ENCODE results near the gene KRTAP10-10.
A peak's percentile ranks its signal among the peaks of the same experiment; 100 is the strongest.

The KRTAP10-10 gene

GRCh38 chr21:44592446-44593311 is 44.5 kb upstream of the KRTAP10-10 start, which contains the start of gene KRTAP10-6:
TSS of gene KRTAP10-6 (minus strand) at chr21:44592505. CDS start at chr21:44592484, 21 bp downstream.
- DNase-seq (ENCODE audit: low read depth in 2 of 2), result no peak
- no peak within 1 kb of the TSS for H3K4me3 ChIP-seq (replicated peaks in 1 of 2; ENCODE audit: low read depth in 2 of 2, low read length in 2 of 2)
- no peak for TF ChIP-seq CTCF (IDR thresholded peaks at IDR 0.05; ENCODE audit: low read depth, low read length)

- peak in 1 of 2 donors; percentile 5 for DNase-seq (ENCODE audit: low read depth in 2 of 2)
- no peak overlapping the region for H3K4me3 ChIP-seq (replicated peaks in 1 of 2; ENCODE audit: low read depth in 2 of 2, low read length in 2 of 2)
- no peak for TF ChIP-seq CTCF (IDR thresholded peaks at IDR 0.05; ENCODE audit: low read depth, low read length)
Measured at GRCh38 chr21:44593598-44594405, 43.4 kb upstream of the KRTAP10-10 start.

- DNase-seq (ENCODE audit: low read depth in 2 of 2), result no peak
- no peak overlapping the region for H3K4me3 ChIP-seq (replicated peaks in 1 of 2; ENCODE audit: low read depth in 2 of 2, low read length in 2 of 2)
- TF ChIP-seq CTCF (IDR thresholded peaks at IDR 0.05; ENCODE audit: low read depth, low read length), result no peak
Measured at GRCh38 chr21:44594406-44594916, 42.7 kb upstream of the KRTAP10-10 start.

- TF ChIP-seq CTCF (IDR thresholded peaks at IDR 0.05; ENCODE audit: low read depth, low read length), result no peak
- H3K4me3 ChIP-seq (replicated peaks in 1 of 2; ENCODE audit: low read depth in 2 of 2, low read length in 2 of 2), result no peak overlapping the region
- no peak for DNase-seq (ENCODE audit: low read depth in 2 of 2)
Measured at GRCh38 chr21:44595524-44595923, 41.6 kb upstream of the KRTAP10-10 start.

- no peak for TF ChIP-seq CTCF (IDR thresholded peaks at IDR 0.05; ENCODE audit: low read depth, low read length)
- DNase-seq (ENCODE audit: low read depth in 2 of 2), result peak in 1 of 2 donors; percentile 18
- H3K4me3 ChIP-seq (replicated peaks in 1 of 2; ENCODE audit: low read depth in 2 of 2, low read length in 2 of 2), result no peak overlapping the region
Measured at GRCh38 chr21:44596068-44596725, 41.0 kb upstream of the KRTAP10-10 start.

- H3K4me3 ChIP-seq (replicated peaks in 1 of 2; ENCODE audit: low read depth in 2 of 2, low read length in 2 of 2), result no peak overlapping the region
- TF ChIP-seq CTCF (IDR thresholded peaks at IDR 0.05; ENCODE audit: low read depth, low read length), result no peak
- DNase-seq (ENCODE audit: low read depth in 2 of 2), result no peak
Measured at GRCh38 chr21:44598061-44598460, 39.1 kb upstream of the KRTAP10-10 start.
